GM12874 (cell line): ENCODE measurements around the gene CD72.
A peak's percentile ranks its signal among the peaks of the same experiment; 100 is the strongest.

Source experiments
- CTCF ChIP-seq: IDR thresholded peaks from 2 replicates; pipeline ENCODE4 v1.5.1; 2011; ENCODE audit warnings: low read depth, mild to moderate bottlenecking, control low read depth, low read length, moderate library complexity; ENCODE audit not compliant: insufficient read depth

The CD72 gene

GRCh38 chr9:35606138-35606504 lies 12.1 kb downstream of the CD72 start:
- TF ChIP-seq CTCF: no peak

DNA sequence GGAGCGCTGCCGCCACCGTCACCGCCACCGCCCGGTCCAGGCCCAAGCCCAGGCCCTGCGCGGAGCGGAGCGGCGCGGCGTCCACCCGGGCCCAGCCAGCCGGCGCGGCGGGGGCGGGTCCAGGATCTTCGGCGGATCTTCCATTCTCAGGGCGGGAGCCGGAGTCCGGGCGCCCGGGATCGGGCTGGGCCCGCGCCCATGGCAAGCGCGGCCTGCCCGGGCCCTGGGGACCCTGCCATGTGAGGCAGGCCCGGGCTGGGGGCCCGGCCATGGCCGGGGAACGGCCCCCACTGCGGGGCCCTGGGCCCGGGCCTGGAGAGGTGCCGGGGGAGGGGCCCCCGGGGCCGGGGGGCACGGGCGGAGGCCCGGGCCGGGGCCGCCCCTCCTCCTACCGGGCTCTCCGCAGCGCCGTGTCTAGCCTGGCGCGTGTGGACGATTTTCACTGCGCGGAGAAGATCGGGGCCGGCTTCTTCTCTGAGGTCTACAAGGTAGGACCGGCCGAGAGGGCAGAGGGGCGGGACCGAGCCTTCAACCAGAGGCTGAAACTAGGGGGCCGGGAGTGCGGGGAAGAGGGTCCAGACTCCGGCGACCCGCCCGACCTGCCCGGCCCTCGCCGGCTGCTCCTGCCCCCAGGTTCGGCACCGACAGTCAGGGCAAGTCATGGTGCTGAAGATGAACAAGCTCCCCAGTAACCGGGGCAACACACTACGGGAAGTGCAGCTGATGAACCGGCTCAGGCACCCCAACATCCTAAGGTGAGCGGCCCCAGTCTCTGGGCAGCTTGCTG lies 12.7 kb downstream of the CD72 start:
- no peak for TF ChIP-seq CTCF

DNA sequence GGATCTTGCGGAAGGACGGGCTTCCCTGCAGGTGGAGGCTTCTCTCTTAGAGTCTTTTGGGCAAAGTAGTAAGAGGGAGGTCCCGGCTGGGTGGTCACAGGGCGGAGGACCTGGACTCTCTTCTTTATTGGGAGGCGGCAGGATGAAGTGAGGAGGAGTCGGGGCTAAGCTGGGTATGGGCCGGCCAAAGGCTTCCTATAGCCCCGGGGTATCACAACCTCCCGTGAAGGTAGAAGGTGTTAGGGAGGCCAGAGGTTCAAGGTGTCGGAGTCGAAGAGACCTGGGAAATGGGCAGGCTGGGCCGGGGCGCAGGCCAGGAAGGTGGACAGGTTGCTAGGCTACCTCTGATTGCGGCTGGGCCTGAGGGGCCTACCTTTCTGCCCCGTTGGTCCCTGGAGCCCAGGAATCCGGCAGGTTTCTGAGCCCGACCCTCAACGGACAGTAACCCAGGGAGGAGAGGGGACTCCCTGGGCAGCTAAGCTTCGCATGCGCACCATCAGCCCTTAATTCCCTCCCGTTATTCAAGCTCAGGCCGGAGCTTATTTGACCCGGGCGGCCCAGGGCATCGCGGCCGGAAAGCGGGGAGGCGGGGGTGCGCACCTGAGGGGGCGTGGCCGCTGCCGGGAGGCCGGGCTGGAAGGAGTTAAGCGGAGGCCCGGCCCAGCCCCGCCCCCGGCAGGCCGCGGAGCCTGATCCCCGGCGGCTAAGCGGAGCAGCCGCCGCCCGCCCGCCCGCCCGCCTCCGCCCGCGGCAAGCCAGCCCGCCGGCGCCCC lies 13.4 kb downstream of the CD72 start, which contains the start of gene TESK1:
Gene TESK1 (plus strand): TSS at position 685 of the 773 bp plus-strand sequence. CDS start 358 bp downstream, outside the sequence.
- TF ChIP-seq CTCF: no peak

DNA sequence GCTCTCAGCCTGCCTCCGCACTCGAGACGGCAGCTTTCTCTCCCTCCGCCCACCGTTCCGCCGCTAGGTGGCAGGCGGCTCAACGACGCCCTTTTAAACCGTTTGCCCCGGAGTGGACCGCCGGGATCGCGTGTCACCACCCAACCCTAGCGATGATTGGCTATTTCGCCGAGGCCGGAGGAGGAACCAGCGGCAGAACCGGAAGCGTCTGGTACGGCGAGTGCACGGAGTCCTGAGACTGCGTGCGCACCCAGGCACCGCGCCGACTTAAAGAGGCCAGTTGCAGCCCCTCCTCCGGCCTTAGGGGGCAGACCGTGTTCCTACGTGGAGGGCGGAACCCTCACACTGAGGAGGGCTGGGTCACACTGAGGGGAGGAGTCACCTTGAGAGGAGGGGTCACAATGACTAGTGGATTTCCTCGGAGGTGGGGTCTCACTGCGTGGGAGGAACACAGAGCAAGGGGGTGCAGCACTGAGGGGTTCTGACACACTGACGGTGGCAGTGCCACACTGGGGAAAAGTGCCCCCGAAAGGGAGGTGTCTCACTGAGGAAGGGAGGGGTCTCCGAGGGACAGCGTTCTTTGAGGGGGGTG lies 14.1 kb downstream of the CD72 start:
- TF ChIP-seq CTCF: peak; percentile 85

- TF ChIP-seq CTCF: no peak
These were observed 14.7 kb downstream of the CD72 start for GRCh38 chr9:35603506-35603985.

- no peak; the same call in 1 of the 2 replicates for TF ChIP-seq CTCF
These were observed 18.2 kb downstream of the CD72 start for GRCh38 chr9:35599763-35600604.
